Muscle layer of colon (tissue), 2 donors: ENCODE data around the gene NAP1L2.
"Not testable (repeated sequence)": the region's sequence is repeated elsewhere in the genome, so short reads cannot be mapped to it uniquely, and the experiment has no call there.

ENCODE experiments used
- H3K27ac ChIP-seq: one replicate; pipeline ENCODE4 v1.7.0; 2013; ENCODE audit warnings: low read depth, mild to moderate bottlenecking, low read length, moderate library complexity
- H3K27me3 ChIP-seq, 2 donors: one replicate each; pipeline ENCODE4 v1.7.0; 2013; ENCODE audit warnings: low read length in 2 of 2, mild to moderate bottlenecking in 2 of 2; ENCODE audit not compliant: insufficient read depth in 2 of 2, control insufficient read depth in 1 of 2
- H3K36me3 ChIP-seq: one replicate; pipeline ENCODE4 v1.7.0; 2013; ENCODE audit warnings: mild to moderate bottlenecking, low read length; ENCODE audit not compliant: insufficient read depth
- H3K4me1 ChIP-seq: one replicate; pipeline ENCODE4 v1.7.0; 2013; ENCODE audit warnings: mild to moderate bottlenecking, low read length; ENCODE audit not compliant: insufficient read depth
- H3K4me3 ChIP-seq, 2 donors: one replicate each; pipeline ENCODE4 v1.7.0; 2013; ENCODE audit warnings: low read length in 2 of 2, low read depth in 1 of 2, mild to moderate bottlenecking in 1 of 2, moderate library complexity in 1 of 2
- H3K9ac ChIP-seq: one replicate; pipeline ENCODE4 v1.7.0; 2013; ENCODE audit warnings: low read length
- H3K9me3 ChIP-seq: one replicate; pipeline ENCODE4 v1.7.0; 2013; ENCODE audit warnings: mild to moderate bottlenecking, low read length
- donor health status: abdominal sarcoma.
- donor health status: Adenocarcinoma of cecum.

Gene NAP1L2

GRCh38 chrX:73214426-73215094 lies at the start of gene NAP1L2:
Gene NAP1L2, minus strand, starts transcription at chrX:73214851. Its CDS starts 359 bp downstream, at chrX:73214492.
- H3K27me3 ChIP-seq: no peaks in the 10 kb centered on the region
- no peaks in the 10 kb centered on the region for H3K36me3 ChIP-seq
- H3K9me3 ChIP-seq: no peaks in the 10 kb centered on the region
- peak within 1 kb of the TSS; percentile 58 for H3K9ac ChIP-seq
- no peak within 1 kb of the TSS for H3K27ac ChIP-seq
- peak within 1 kb of the TSS; percentile 46 to 70 for H3K4me3 ChIP-seq
- H3K4me1 ChIP-seq: no peaks in the 10 kb centered on the region

- Histone ChIP-seq H3K4me3 (no peak overlapping the region), H3K4me1 (no peaks in the 10 kb centered on the region), H3K9me3 (no peaks in the 10 kb centered on the region)
Measured at GRCh38 chrX:73262991-73263390, 48.3 kb upstream of the NAP1L2 start.

GRCh38 chrX:73239242-73239641 lies 24.6 kb upstream of the NAP1L2 start:
- Histone ChIP-seq H3K9me3 (no peaks in the 10 kb centered on the region), H3K9ac (no peak overlapping the region), H3K36me3 (no peaks in the 10 kb centered on the region), H3K4me1 (no peaks in the 10 kb centered on the region), H3K4me3 (no peak overlapping the region), H3K27me3 (no peaks in the 10 kb centered on the region), H3K27ac (no peak overlapping the region)

More at GRCh38 chrX:73262991-73263390, 48.3 kb upstream of the NAP1L2 start:
- H3K9ac ChIP-seq: no peak overlapping the region
- peaks cover 0 to 3% of the 10 kb centered on the region in 2 donors for H3K27me3 ChIP-seq
- no peak overlapping the region for H3K27ac ChIP-seq
- H3K36me3 ChIP-seq: no peaks in the 10 kb centered on the region

GRCh38 chrX:73217621-73218020 lies 3.0 kb upstream of the NAP1L2 start:
- Histone ChIP-seq H3K9me3 (no peaks in the 10 kb centered on the region), H3K27me3 (no peaks in the 10 kb centered on the region), H3K27ac (no peak overlapping the region), H3K4me3 (no peak overlapping the region), H3K4me1 (no peaks in the 10 kb centered on the region), H3K9ac (no peak overlapping the region), H3K36me3 (no peaks in the 10 kb centered on the region)

GRCh38 chrX:73215246-73215645 lies 595 bp upstream of the NAP1L2 start:
- H3K4me1 ChIP-seq: no peaks in the 10 kb centered on the region
- H3K27me3 ChIP-seq: no peaks in the 10 kb centered on the region
- peak overlapping the region; percentile 51 for H3K9ac ChIP-seq
- no peaks in the 10 kb centered on the region for H3K36me3 ChIP-seq
- no peaks in the 10 kb centered on the region for H3K9me3 ChIP-seq
- no peak overlapping the region for H3K27ac ChIP-seq
- H3K4me3 ChIP-seq: peak overlapping the region; percentile 15 to 70

- peak overlapping the region; percentile 58 for H3K9ac ChIP-seq
Measured at GRCh38 chrX:73213734-73214425, 771 bp downstream of the NAP1L2 start.

GRCh38 chrX:73206366-73206765 lies 8.3 kb downstream of the NAP1L2 start:
- Histone ChIP-seq H3K27me3 (no peaks in the 10 kb centered on the region), H3K9me3 (no peaks in the 10 kb centered on the region), H3K4me3 (no peak overlapping the region), H3K9ac (no peak overlapping the region), H3K27ac (no peak overlapping the region), H3K4me1 (no peaks in the 10 kb centered on the region), H3K36me3 (no peaks in the 10 kb centered on the region)

More at GRCh38 chrX:73213734-73214425, 771 bp downstream of the NAP1L2 start:
- Histone ChIP-seq H3K9me3 (no peaks in the 10 kb centered on the region), H3K4me3 (peak overlapping the region; percentile 46 to 70), H3K36me3 (no peaks in the 10 kb centered on the region), H3K4me1 (no peaks in the 10 kb centered on the region), H3K27me3 (no peaks in the 10 kb centered on the region), H3K27ac (no peak overlapping the region)

- Histone ChIP-seq H3K27me3 (no peaks in the 10 kb centered on the region), H3K36me3 (no peaks in the 10 kb centered on the region), H3K9me3 (no peaks in the 10 kb centered on the region), H3K4me3 (no peak overlapping the region), H3K4me1 (no peaks in the 10 kb centered on the region), H3K9ac (no peak overlapping the region), H3K27ac (no peak overlapping the region)
Measured at GRCh38 chrX:73182502-73183114, 32.0 kb downstream of the NAP1L2 start.

GRCh38 chrX:73168945-73169344 lies 45.7 kb downstream of the NAP1L2 start:
- not testable (repeated sequence) for H3K27ac ChIP-seq, H3K27me3 ChIP-seq, H3K9ac ChIP-seq, H3K4me1 ChIP-seq, H3K4me3 ChIP-seq, H3K9me3 ChIP-seq, H3K36me3 ChIP-seq
